Testis (tissue), 2 donors: ENCODE results near the gene RER1.

Experiments used
- CTCF ChIP-seq, 3 experiments: fragments of 450-650 bp in 2 of 3; fragments of 200-600 bp in 1 of 3; sonication (generic) in 1 of 3; IDR thresholded peaks; one replicate each; pipeline ENCODE4 v1.5.1; 2016 to 2019; ENCODE audit warnings: antibody characterized with exemption in 3 of 3, mild to moderate bottlenecking in 2 of 3, moderate library complexity in 1 of 3
- POLR2A ChIP-seq: fragments of 450-650 bp; IDR thresholded peaks from one replicate; pipeline ENCODE4 v1.6.1; 2017; ENCODE audit warnings: antibody characterized with exemption, mild to moderate bottlenecking, moderate library complexity

GRCh38 chr1:2354511-2355372 is 36.9 kb upstream of the RER1 start:
- TF ChIP-seq CTCF (IDR thresholded peaks at IDR 0.05) (no peak), POLR2A (no peak)
